HG03432 (cell line): ENCODE data around the gene ABCC10.
"Not testable (repeated sequence)": the region's sequence is repeated elsewhere in the genome, so short reads cannot be mapped to it uniquely, and the experiment has no call there.

Source experiments
- ATAC-seq: cut with Tn5 transposase; IDR thresholded peaks from one replicate; pipeline ENCODE4 v1.9.1; 2021; ENCODE audit warnings: mild to moderate bottlenecking, moderate library complexity; ENCODE audit not compliant: unreplicated experiment

Gene ABCC10

GRCh38 chr6:43410776-43411175, 16.6 kb upstream of the ABCC10 start:
- ATAC-seq = not testable (repeated sequence)

- no peak for ATAC-seq
Measured at GRCh38 chr6:43412541-43412940, 14.8 kb upstream of the ABCC10 start.

- ATAC-seq = no peak
Measured at GRCh38 chr6:43413002-43413401, 14.3 kb upstream of the ABCC10 start.

- not testable (repeated sequence) for ATAC-seq
Measured at GRCh38 chr6:43415275-43415674, 12.1 kb upstream of the ABCC10 start.

- ATAC-seq = no peak
Measured at GRCh38 chr6:43416935-43417334, 10.4 kb upstream of the ABCC10 start.

GRCh38 chr6:43420012-43420709, 7.2 kb upstream of the ABCC10 start:
- ATAC-seq = no peak

GRCh38 chr6:43421831-43422230, 5.5 kb upstream of the ABCC10 start:
- no peak for ATAC-seq

GRCh38 chr6:43425083-43425482, 2.3 kb upstream of the ABCC10 start:
- not testable (repeated sequence) for ATAC-seq

- no peak for ATAC-seq
Measured at GRCh38 chr6:43426928-43427405, 374 bp upstream of the ABCC10 start.

GRCh38 chr6:43428112-43428570, 800 bp downstream of the ABCC10 start:
- ATAC-seq = no peak

GRCh38 chr6:43428874-43429273, 1.5 kb downstream of the ABCC10 start:
- no peak for ATAC-seq

GRCh38 chr6:43432009-43432945, 4.9 kb downstream of the ABCC10 start:
- no peak for ATAC-seq

- no peak for ATAC-seq
Measured at GRCh38 chr6:43433148-43433547, 5.8 kb downstream of the ABCC10 start.

GRCh38 chr6:43434001-43434840, 6.9 kb downstream of the ABCC10 start:
- ATAC-seq = no peak

GRCh38 chr6:43434943-43435342, 7.6 kb downstream of the ABCC10 start:
- ATAC-seq = no peak

GRCh38 chr6:43435682-43436437, 8.5 kb downstream of the ABCC10 start:
- no peak for ATAC-seq

GRCh38 chr6:43436577-43437282, 9.4 kb downstream of the ABCC10 start:
- no peak for ATAC-seq

- ATAC-seq = no peak
Measured at GRCh38 chr6:43437700-43438099, 10.4 kb downstream of the ABCC10 start.

GRCh38 chr6:43442935-43443334, 15.6 kb downstream of the ABCC10 start:
- ATAC-seq = no peak

GRCh38 chr6:43444036-43444435, 16.7 kb downstream of the ABCC10 start:
- ATAC-seq = no peak
